H9 (cell line): ENCODE results near the gene CHRNA10. TPM values are rescaled to one million over a fixed set of nuclear protein-coding genes. Genes with fewer than 3 reads are reported as not detected.
"Not testable (repeated sequence)": the region's sequence is repeated elsewhere in the genome, so short reads cannot be mapped to it uniquely, and the experiment has no call there.

Experiments
- DNase-seq: peaks from one replicate; pipeline ENCODE4 v3.0.0-alpha.2; 2017
- H2AFZ ChIP-seq: one replicate; pipeline ENCODE4 v1.6.1; 2013; ENCODE audit warnings: mild to moderate bottlenecking, low read length, control low read depth, moderate library complexity
- H2AK5ac ChIP-seq: 2 replicates; pipeline ENCODE4 v1.6.1; 2013; ENCODE audit warnings: low read length, control low read depth, mixed read lengths; ENCODE audit not compliant: insufficient read length
- H2BK120ac ChIP-seq: one replicate; pipeline ENCODE4 v1.6.1; 2013; ENCODE audit warnings: low read depth, mild to moderate bottlenecking, low read length, control low read depth, inconsistent platforms; ENCODE audit not compliant: poor library complexity, severe bottlenecking
- H2BK12ac ChIP-seq: 2 replicates; pipeline ENCODE4 v1.6.1; 2013; ENCODE audit warnings: low read length, control low read depth, mixed read lengths, low read depth; ENCODE audit not compliant: insufficient read length
- H2BK15ac ChIP-seq: 2 replicates; pipeline ENCODE4 v1.6.1; 2013; ENCODE audit warnings: low read depth, low read length, control low read depth
- H2BK20ac ChIP-seq: one replicate; pipeline ENCODE4 v1.6.1; 2013; ENCODE audit warnings: low read depth, mild to moderate bottlenecking, low read length, control low read depth, inconsistent platforms; ENCODE audit not compliant: poor library complexity, severe bottlenecking
- H2BK5ac ChIP-seq: 2 replicates; pipeline ENCODE4 v1.6.1; 2013; ENCODE audit warnings: low read length, control low read depth, mixed read lengths; ENCODE audit not compliant: insufficient read length
- H3K14ac ChIP-seq: 2 replicates; pipeline ENCODE4 v1.6.1; 2013; ENCODE audit warnings: low read length, control low read depth; ENCODE audit not compliant: insufficient read depth
- H3K18ac ChIP-seq: 2 replicates; pipeline ENCODE4 v1.6.1; 2013; ENCODE audit warnings: low read depth, mild to moderate bottlenecking, mixed read lengths, low read length, control low read depth; ENCODE audit not compliant: insufficient read length
- H3K23ac ChIP-seq: 2 replicates; pipeline ENCODE4 v1.6.1; 2013; ENCODE audit warnings: low read length, control low read depth, mixed read lengths, low read depth; ENCODE audit not compliant: insufficient read length
- H3K23me2 ChIP-seq: 2 replicates; pipeline ENCODE4 v1.6.1; 2013; ENCODE audit warnings: low read depth, mild to moderate bottlenecking, mixed read lengths, low read length, control low read depth; ENCODE audit not compliant: insufficient read length, poor library complexity, severe bottlenecking
- H3K27ac ChIP-seq: 2 replicates; pipeline ENCODE4 v1.5.1; 2013; ENCODE audit warnings: low read length, control low read depth, mixed read lengths, low read depth; ENCODE audit not compliant: insufficient read length
- H3K27me3 ChIP-seq: 2 replicates; pipeline ENCODE4 v1.6.1; 2013; ENCODE audit warnings: low read length, control low read depth, inconsistent platforms; ENCODE audit not compliant: insufficient read depth
- H3K4ac ChIP-seq: 2 replicates; pipeline ENCODE4 v1.6.1; 2013; ENCODE audit warnings: low read depth, mild to moderate bottlenecking, control low read depth, inconsistent platforms, low read length, moderate library complexity
- H3K4me1 ChIP-seq: 2 replicates; pipeline ENCODE4 v1.6.1; 2013; ENCODE audit warnings: low read length, control low read depth, inconsistent platforms; ENCODE audit not compliant: insufficient read depth
- H3K4me2 ChIP-seq: 2 replicates; pipeline ENCODE4 v1.6.1; 2013; ENCODE audit warnings: low read length, control low read depth, mixed read lengths; ENCODE audit not compliant: insufficient read length, insufficient read depth
- H3K56ac ChIP-seq: 2 replicates; pipeline ENCODE4 v1.6.1; 2013; ENCODE audit warnings: low read depth, mild to moderate bottlenecking, mixed read lengths, low read length, control low read depth; ENCODE audit not compliant: insufficient read length
- H3K79me1 ChIP-seq: 2 replicates; pipeline ENCODE4 v1.6.1; 2013; ENCODE audit warnings: low read depth, mild to moderate bottlenecking, moderate library complexity, low read length, control low read depth, inconsistent platforms; ENCODE audit not compliant: insufficient read depth, poor library complexity, severe bottlenecking
- H3K79me2 ChIP-seq: 2 replicates; pipeline ENCODE4 v1.6.1; 2013; ENCODE audit warnings: low read length, control low read depth, inconsistent platforms; ENCODE audit not compliant: insufficient read depth
- H3K9ac ChIP-seq: 2 replicates; pipeline ENCODE4 v1.6.1; 2013; ENCODE audit warnings: low read length, control low read depth, mixed read lengths; ENCODE audit not compliant: insufficient read length; ENCODE audit errors: extremely low read depth
- H3K9me3 ChIP-seq: one replicate; pipeline ENCODE4 v1.6.1; 2013; ENCODE audit warnings: low read depth, low read length, inconsistent platforms; ENCODE audit not compliant: control insufficient read depth
- H3T11ph ChIP-seq: one replicate; pipeline ENCODE4 v1.6.1; 2013; ENCODE audit warnings: mild to moderate bottlenecking, low read length, control low read depth, inconsistent platforms
- H4K20me1 ChIP-seq: one replicate; pipeline ENCODE4 v1.6.1; 2013; ENCODE audit not compliant: control insufficient read depth, insufficient read length, insufficient read depth
- H4K5ac ChIP-seq: 2 replicates; pipeline ENCODE4 v1.6.1; 2013; ENCODE audit warnings: low read depth, mild to moderate bottlenecking, mixed read lengths, low read length, control low read depth; ENCODE audit not compliant: insufficient read length
- H4K8ac ChIP-seq: replicated peaks from 2 replicates; pipeline ENCODE4 v1.6.1; 2013; ENCODE audit warnings: low read length, control low read depth, mixed read lengths, low read depth; ENCODE audit not compliant: insufficient read length
- H4K91ac ChIP-seq: 2 replicates; pipeline ENCODE4 v1.6.1; 2013; ENCODE audit warnings: low read depth, mild to moderate bottlenecking, moderate library complexity, mixed read lengths, low read length, control low read depth; ENCODE audit not compliant: insufficient read length
- H3K27ac Mint-ChIP-seq, 3 experiments: 2 replicates in 2 of 3; 3 replicates in 1 of 3; pipeline ENCODE4 v1.8.0; 2020 to 2021; ENCODE audit warnings: mixed read lengths in 3 of 3, mild to moderate bottlenecking in 1 of 3, moderate library complexity in 1 of 3
- H3K27me3 Mint-ChIP-seq: 2 replicates; pipeline ENCODE4 v1.8.0; 2021; ENCODE audit warnings: low read depth, mild to moderate bottlenecking, moderate library complexity, mixed read lengths
- H3K36me3 Mint-ChIP-seq, 3 experiments: 2 replicates in 2 of 3; 3 replicates in 1 of 3; pipeline ENCODE4 v1.8.0; 2020 to 2021; ENCODE audit warnings: low read depth in 3 of 3, mixed read lengths in 3 of 3; ENCODE audit not compliant: insufficient read depth in 1 of 3
- H3K4me1 Mint-ChIP-seq, 2 experiments: 2 replicates each; pipeline ENCODE4 v1.8.0; 2020; ENCODE audit warnings: mixed read lengths in 2 of 2
- H3K4me3 Mint-ChIP-seq, 2 experiments: 2 replicates in 1 of 2; 3 replicates in 1 of 2; pipeline ENCODE4 v1.8.0; 2020 to 2021; ENCODE audit warnings: mild to moderate bottlenecking in 2 of 2, mixed read lengths in 2 of 2, moderate library complexity in 1 of 2
- H3K9me3 Mint-ChIP-seq, 2 experiments: 2 replicates in 1 of 2; 3 replicates in 1 of 2; pipeline ENCODE4 v1.8.0; 2020; ENCODE audit warnings: mild to moderate bottlenecking in 2 of 2, mixed read lengths in 2 of 2, moderate library complexity in 1 of 2
- WGBS: extraction: QIAGEN DNeasy Blood & Tissue Kit; methylation state at CpG from one replicate; pipeline ENCODE4 v1.1.7; 2013; ENCODE audit warnings: missing lambda C conversion rate, low lambda C conversion rate, mixed read lengths; ENCODE audit not compliant: insufficient read length; ENCODE audit errors: extremely low coverage; 5-methylcytosine and 5-hydroxymethylcytosine counted together
- total RNA-seq: library from RNA; stranded (reverse); gene quantifications from 2 replicates; pipeline ENCODE4 v1.2.1, GENCODE V29; 2021

The CHRNA10 gene
- total RNA-seq, 1 experiment from 2014 or later = 2.4 TPM

- H3K4ac ChIP-seq, H2AFZ ChIP-seq, H2BK12ac ChIP-seq, H3K9ac ChIP-seq, H2BK120ac ChIP-seq, H3K79me2 ChIP-seq, H3K4me1 ChIP-seq, H3K4me2 ChIP-seq, H3K23me2 ChIP-seq, H4K20me1 ChIP-seq, H2AK5ac ChIP-seq, H3K14ac ChIP-seq, H3K27ac ChIP-seq, H2BK15ac ChIP-seq, H3K56ac ChIP-seq, H3K9me3 ChIP-seq, H3K79me1 ChIP-seq, H4K5ac ChIP-seq, H4K8ac ChIP-seq, H3T11ph ChIP-seq, H3K27me3 ChIP-seq, H3K23ac ChIP-seq, DNase-seq, H3K18ac ChIP-seq, H3K4me3 Mint-ChIP-seq, H2BK5ac ChIP-seq, H2BK20ac ChIP-seq, H4K91ac ChIP-seq: not testable (repeated sequence)
- Mint-ChIP-seq H3K27me3 (peaks cover 35% of the 10 kb centered on the region), H3K9me3 (peaks cover 24 to 30% of the 10 kb centered on the region in 2 experiments), H3K36me3 (peaks cover 7 to 24% (median 11%) of the 10 kb centered on the region in 3 experiments), H3K4me1 (peaks cover 12 to 16% of the 10 kb centered on the region in 2 experiments), H3K27ac (peak overlapping the region in 1 of 3 experiments; percentile 61; a peak in 1 of 7 replicates)
- no CpG with 5 or more reads among the region's 9 CpGs for WGBS
Observed at GRCh38 chr11:3649374-3649773, 21.8 kb downstream of the CHRNA10 start.

- not testable (repeated sequence) for H4K91ac ChIP-seq, H2AFZ ChIP-seq, H3K23ac ChIP-seq, H3K27me3 ChIP-seq, H3K9ac ChIP-seq, H2BK120ac ChIP-seq, H3K18ac ChIP-seq, H2BK20ac ChIP-seq, H3K9me3 ChIP-seq, H4K8ac ChIP-seq, DNase-seq, H3K4me1 ChIP-seq, H3K4me2 ChIP-seq, H3K4ac ChIP-seq, H2BK15ac ChIP-seq, H3K4me3 Mint-ChIP-seq, H3K79me2 ChIP-seq, H3T11ph ChIP-seq, H3K14ac ChIP-seq, H3K79me1 ChIP-seq, H2AK5ac ChIP-seq, H3K56ac ChIP-seq, H4K5ac ChIP-seq, H2BK12ac ChIP-seq, H3K27ac Mint-ChIP-seq, H4K20me1 ChIP-seq, H3K27ac ChIP-seq, H3K23me2 ChIP-seq, H2BK5ac ChIP-seq
- no CpG with 5 or more reads among the region's 13 CpGs for WGBS
- Mint-ChIP-seq H3K27me3 (peaks cover 38% of the 10 kb centered on the region), H3K4me1 (peaks cover 12 to 16% of the 10 kb centered on the region in 2 experiments), H3K9me3 (peaks cover 27 to 33% of the 10 kb centered on the region in 2 experiments), H3K36me3 (peaks cover 7 to 27% (median 13%) of the 10 kb centered on the region in 3 experiments)
Observed at GRCh38 chr11:3648843-3649242, 22.3 kb downstream of the CHRNA10 start.
